Vagina (tissue), 2 donors: ENCODE data around the gene CD81.

ENCODE experiments used
- CTCF ChIP-seq, 3 experiments: fragments of 450-650 bp in 2 of 3; fragments of 200-600 bp in 1 of 3; sonication (generic) in 1 of 3; IDR thresholded peaks; one replicate each; pipeline ENCODE4 v1.5.1; 2017 to 2019; ENCODE audit warnings: antibody characterized with exemption in 3 of 3, mild to moderate bottlenecking in 2 of 3, moderate library complexity in 2 of 3
- POLR2A ChIP-seq, 2 donors: fragments of 450-650 bp; IDR thresholded peaks; one replicate each; pipeline ENCODE4 v1.6.1; 2017; ENCODE audit warnings: antibody characterized with exemption in 2 of 2, mild to moderate bottlenecking in 2 of 2, moderate library complexity in 2 of 2

GRCh38 chr11:2368178-2368850 lies 8.8 kb upstream of the CD81 start:
- TF ChIP-seq POLR2A (IDR thresholded peaks at IDR 0.05) (no peak), CTCF (IDR thresholded peaks at IDR 0.05) (no peak)
